ENCODE results near the gene KLF8.
"Not testable (repeated sequence)": the region's sequence is repeated elsewhere in the genome, so short reads cannot be mapped to it uniquely, and the experiment has no call there.

Gene KLF8

DNA sequence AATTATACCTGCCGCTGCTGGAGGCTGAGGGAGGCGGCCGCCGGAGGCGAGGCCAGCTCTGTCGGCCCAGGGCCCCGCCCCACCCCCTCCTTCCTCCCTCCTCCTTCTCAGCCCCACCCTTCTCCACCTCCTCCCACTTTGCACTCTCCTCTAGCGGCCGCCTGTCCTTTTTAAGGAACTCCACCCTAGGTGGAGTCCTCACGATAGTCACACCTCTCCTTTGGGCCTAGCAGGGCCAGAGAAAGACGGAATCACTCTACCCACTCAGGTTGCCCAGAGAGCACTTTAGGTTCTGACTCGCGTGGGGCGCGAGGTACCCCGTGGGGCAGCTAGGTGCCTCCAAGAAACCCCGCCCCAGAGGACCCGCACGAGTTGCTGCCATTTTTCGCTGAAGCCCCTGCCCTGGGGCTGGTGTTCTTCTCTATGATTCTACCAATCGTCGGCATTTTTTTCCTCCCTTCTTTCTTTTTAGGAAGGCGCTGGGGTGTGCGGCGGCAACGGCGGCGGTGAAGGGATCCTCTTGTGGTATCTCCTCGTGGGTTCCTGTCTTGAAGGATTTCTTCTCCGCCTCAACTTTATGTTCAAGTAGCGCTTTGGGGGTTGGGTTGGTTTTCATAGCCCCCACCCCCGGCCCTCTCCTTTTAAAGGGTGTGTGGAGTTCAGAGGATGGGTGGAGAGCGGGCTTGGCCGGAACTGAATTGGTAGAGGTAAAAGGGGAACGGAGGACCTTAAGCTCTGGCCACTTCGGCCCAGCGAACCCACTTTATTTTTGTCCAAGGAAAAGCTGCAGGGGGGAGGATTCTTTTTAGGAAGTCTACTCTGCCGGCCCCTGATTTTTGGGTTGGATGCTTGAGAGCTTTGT, at the start of gene KLF8:
Gene KLF8 (plus strand): TSS at position 136 of the 862 bp plus-strand sequence. CDS start 979 bp downstream, outside the sequence.
- FAIRE-seq = no peak
- no peak for DNase-seq (ENCODE audit: insufficient read length, low spot score)

GRCh38 chrX:56206945-56207344, 25.2 kb upstream of the KLF8 start:
- not testable (repeated sequence) for FAIRE-seq; DNase-seq (ENCODE audit: insufficient read length, low spot score)

DNA sequence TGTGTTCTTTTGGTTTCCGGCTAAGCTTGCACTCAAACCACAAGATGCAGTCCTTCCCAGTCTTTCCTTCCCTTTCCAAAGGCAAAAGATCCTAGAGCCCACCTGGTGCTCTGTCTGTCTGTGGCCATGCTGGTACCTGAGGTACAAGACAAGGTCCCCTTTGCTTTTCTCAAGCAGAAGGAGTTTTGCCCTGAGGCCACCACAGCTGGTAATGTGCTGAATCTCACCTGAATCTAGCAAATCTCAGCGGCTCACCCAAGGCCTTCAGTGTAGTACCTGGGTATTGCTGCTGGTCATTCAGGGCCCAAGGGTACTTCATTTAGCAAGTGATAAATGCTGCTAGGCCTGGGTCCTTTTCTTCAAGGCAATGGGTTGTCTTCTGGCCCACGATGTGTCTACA, 20.5 kb upstream of the KLF8 start:
- FAIRE-seq (no peak), DNase-seq (ENCODE audit: insufficient read length, low spot score) (no peak)

- DNase-seq (ENCODE audit: insufficient read length, low spot score) (no peak), FAIRE-seq (no peak)
Measured at GRCh38 chrX:56216332-56216731, 15.8 kb upstream of the KLF8 start.

DNA sequence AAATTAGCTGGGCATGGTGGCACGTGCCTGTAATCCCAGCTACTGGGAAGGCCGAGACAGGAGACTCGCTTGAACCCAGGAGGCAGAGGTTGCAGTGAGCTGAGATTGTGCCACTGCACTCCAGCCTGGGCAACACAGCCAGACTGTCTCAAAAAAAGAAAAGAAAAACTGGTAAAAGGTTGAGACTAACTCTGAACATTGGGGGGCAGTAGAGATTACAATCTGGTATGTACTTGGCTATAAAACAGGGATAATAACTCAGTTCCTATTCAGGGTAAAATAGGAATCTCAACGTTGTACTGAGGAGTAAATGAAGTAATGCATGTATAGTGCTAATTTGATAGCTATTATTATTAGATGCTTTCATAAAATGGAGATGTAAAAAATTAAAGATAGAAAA, 12.5 kb upstream of the KLF8 start:
- DNase-seq (ENCODE audit: insufficient read length, low spot score) = no peak

GRCh38 chrX:56221101-56221500, 11.1 kb upstream of the KLF8 start:
- DNase-seq (ENCODE audit: insufficient read length, low spot score) (no peak), FAIRE-seq (no peak)

More for the DNA sequence above, 12.5 kb upstream of the KLF8 start:
- no peak for FAIRE-seq

DNA sequence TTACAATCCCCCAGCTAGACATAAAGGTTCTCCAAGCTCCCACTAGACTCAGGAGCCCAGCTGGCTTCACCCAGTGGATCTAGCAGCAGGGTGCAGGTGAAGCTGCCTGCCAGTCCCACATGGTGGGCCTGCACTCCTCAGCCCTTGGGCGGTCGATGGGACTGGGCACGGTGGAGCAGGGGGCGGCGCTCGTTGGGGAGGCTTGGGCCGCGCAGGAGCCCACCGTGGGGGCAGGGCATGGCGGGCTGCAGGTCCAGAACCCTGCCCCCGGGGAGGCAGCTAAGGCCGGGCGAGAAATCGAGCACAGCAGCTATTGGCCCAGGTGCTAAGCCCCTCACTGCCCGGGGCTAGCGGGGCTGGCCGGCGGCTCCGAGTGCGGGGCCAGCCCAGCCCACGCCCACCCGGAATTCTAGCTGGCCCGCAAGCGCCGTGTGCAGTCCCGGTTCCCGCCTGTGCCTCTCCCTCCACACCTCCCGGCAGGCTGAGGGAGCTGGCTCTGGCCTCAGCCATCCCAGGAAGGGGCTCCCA, 9.6 kb upstream of the KLF8 start:
- DNase-seq (ENCODE audit: insufficient read length, low spot score) (no peak), FAIRE-seq (no peak)

GRCh38 chrX:56226980-56227379, 5.2 kb upstream of the KLF8 start:
- FAIRE-seq (no peak), DNase-seq (ENCODE audit: insufficient read length, low spot score) (no peak)

GRCh38 chrX:56228914-56229313, 3.2 kb upstream of the KLF8 start:
- DNase-seq (ENCODE audit: insufficient read length, low spot score) (no peak), FAIRE-seq (no peak)

DNA sequence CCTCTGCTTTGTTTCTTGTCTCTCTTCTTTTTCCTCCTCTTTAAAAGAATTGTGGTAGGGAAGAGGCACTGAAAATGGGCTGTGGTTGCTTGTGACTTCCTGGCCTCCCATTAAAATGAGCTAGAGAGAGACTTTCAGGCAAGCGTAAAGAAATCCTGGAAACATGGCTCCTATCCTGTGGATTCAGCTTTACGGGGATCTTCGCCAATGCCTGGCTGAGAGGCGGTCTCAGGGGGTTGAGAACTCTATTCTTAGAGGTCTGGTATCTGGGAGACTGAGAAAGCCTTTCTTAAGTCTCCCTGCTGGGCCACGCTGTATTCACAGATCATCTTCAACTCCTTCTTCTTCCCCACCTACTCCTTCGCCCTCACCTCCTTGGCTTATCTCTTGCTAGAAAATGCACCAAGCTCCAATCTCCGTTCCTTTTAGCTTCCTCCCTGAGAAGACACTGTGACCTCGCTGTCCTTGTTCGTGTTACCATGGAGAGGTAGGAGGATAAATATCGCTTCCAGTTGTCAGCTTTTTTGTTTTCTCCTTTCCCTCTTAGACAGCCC, 542 bp upstream of the KLF8 start:
- DNase-seq (ENCODE audit: insufficient read length, low spot score) (no peak), FAIRE-seq (no peak)

- FAIRE-seq (no peak), DNase-seq (ENCODE audit: insufficient read length, low spot score) (no peak)
Measured at GRCh38 chrX:56233100-56233499, 944 bp downstream of the KLF8 start.

DNA sequence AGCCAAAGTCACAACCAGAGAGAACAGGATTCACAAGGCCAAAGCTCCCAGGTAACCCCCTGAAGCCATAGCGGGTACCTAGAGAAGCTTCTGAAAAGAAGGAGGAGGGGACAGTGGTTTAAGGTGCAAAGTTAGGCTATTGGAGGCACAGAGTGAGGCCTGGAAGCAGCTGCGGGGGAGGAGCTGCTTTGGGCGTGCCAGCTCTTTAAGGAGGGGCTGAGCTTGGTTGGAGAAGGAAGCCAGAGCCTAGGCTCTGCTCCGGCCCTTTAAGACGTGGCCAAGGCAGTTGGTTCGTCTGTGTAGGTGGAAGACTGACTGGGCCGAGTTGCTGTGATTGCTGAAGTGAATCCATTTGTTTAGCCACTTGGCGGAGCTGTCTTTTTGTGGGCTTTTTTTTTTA, 1.5 kb downstream of the KLF8 start:
- DNase-seq (ENCODE audit: insufficient read length, low spot score) (no peak), FAIRE-seq (no peak)

GRCh38 chrX:56248492-56248891, 16.3 kb downstream of the KLF8 start:
- FAIRE-seq (no peak), DNase-seq (ENCODE audit: insufficient read length, low spot score) (no peak)

DNA sequence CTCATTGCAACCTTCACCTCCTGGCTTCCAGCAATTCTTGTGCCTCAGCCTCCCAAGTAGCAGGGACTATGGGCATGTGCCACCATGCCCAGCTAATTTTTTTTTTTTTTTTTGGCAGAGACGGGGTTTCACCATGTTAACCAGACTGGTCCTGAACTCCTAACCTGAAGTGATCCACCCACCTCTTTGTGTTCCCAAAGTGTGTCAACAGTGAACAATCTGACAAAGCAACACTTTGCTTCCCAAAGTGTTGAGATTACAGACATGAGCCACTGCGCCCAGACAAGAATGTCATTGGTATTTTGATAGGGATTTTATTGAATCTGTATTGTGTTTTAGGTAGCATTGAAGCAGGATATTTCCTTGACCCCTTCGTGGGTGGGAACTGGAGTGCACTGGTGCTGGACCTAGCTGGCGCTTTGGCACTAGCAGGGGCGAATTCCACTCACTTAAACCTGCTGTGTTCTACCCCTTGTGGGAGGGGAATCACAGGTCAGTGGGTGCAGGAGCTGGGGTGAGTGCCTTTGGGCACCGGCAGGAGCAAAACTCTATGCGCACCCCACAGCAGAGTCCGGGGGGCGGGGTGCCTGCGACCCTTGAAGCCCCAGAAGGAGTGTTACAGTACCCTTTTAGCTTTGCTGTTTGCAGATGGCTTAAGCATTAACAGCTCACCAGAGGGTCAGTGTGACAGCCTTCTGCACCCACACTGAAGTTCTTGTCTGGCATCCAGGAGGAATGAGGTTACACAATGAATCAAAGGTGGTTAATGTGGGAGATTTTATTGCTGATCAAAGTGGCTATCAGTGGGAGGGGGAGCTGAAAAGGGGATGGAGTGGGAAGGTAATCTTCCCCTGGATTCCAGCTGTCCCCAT, 21.9 kb downstream of the KLF8 start:
- FAIRE-seq (no peak), DNase-seq (ENCODE audit: insufficient read length, low spot score) (no peak)

DNA sequence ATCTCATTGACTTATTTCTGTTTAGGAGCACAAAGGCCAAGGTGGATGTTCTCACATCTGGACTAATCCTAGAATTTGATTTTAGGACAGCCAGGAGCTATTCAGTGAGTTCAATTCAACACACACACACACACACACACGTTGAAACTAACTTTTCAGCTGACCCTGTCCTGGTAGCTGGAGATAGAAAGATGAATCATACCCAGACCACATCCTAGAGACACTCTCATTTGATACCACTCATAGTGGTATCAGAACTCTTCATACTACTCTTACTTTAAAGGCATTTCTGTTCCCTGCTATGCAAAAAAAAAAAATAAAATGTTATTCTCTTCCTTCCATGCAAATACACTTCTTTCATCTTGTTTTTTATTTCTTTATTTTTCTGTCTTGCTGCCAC, 36.7 kb downstream of the KLF8 start:
- DNase-seq (ENCODE audit: insufficient read length, low spot score) = no peak
- FAIRE-seq = no peak

DNA sequence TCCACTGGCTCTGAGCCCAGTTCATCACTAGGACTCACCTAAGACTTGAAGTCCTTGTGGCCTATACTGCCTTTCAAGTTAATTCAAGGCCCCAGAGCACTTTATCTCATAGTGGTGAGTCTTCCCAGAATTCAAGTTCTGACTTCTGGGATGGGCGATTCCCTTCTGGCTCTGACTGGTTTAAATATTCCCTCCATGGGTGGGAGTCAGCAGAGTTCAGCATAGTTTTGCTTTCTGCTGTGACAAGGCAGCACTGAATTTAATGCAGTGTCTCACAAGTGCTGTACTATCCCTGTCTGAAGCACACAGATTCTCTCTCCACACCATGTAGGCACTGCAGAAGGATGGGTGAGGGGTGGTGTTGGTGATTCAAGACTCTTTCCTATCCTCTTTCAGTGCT, 46.5 kb downstream of the KLF8 start:
- DNase-seq (ENCODE audit: insufficient read length, low spot score) = no peak
- no peak for FAIRE-seq

- DNase-seq (ENCODE audit: insufficient read length, low spot score) (no peak), FAIRE-seq (no peak)
Measured at GRCh38 chrX:56279863-56280262, 47.7 kb downstream of the KLF8 start.

DNA sequence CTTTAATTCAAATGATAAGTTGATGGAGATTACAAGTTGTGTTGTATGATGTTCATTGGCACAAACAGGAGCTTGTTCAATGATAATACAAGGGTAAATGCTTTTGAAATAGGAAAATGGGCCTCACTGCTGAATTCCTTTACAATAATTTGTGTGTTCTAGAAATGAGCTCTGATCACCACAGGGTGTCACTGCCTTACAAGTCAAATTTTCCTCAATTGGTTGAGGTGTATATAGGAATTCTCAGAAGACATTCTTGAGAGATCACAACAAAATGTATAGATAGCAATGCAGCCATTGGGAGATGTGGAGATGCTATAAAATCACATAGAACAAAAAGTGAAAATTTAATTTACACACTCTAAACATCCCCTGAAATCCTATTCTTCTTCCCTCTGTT, 49.6 kb downstream of the KLF8 start:
- FAIRE-seq (no peak), DNase-seq (ENCODE audit: insufficient read length, low spot score) (no peak)

GRCh38 chrX:56284269-56284668, 52.1 kb downstream of the KLF8 start:
- FAIRE-seq (no peak), DNase-seq (ENCODE audit: insufficient read length, low spot score) (no peak)

DNA sequence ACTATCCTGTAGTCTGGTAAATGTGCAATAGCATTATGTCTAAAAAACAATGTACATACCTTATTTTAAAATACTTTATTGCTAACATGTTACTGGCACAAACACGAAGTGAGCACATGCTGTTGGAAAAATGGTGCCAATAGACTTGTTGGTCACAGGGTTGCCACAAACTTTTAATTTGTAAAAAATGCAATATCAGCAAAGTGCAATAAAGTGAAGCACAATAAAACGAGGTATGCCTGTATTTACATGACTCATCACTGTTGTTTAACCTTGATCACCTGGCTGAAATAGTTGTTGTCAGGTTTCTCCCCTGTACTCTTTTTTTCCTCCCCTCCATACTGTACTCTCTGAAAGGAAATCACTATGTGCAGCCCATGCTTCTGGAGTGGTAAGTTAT, 56.5 kb downstream of the KLF8 start:
- no peak for DNase-seq (ENCODE audit: insufficient read length, low spot score)
- no peak for FAIRE-seq

DNA sequence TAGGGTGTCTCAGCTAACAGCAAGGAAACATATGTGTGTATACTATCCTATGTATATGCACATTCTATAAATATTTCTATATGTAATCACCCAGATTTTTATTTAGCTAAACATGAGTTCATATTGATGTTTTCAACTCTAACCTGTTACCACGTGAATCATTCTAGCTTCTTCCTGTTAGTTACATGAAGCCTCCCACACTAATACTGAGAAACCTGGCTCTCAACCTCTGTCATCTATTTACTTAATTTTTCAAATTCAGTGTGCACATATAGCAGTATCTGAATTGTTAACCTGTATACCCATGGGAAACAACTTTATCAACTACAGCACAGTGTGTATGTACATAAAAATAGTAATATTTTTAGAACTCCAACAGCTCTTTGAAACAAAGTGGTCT, 57.3 kb downstream of the KLF8 start:
- FAIRE-seq = no peak
- DNase-seq (ENCODE audit: insufficient read length, low spot score) = no peak
